Middle frontal gyrus (tissue), 1 donor: ENCODE results near the gene IFI6.

ENCODE experiments used
- DNase-seq: peaks from one replicate; pipeline ENCODE4 v3.0.0-alpha.2; 2015; ENCODE audit warnings: low spot score; ENCODE audit errors: extremely low spot score

The IFI6 gene

GRCh38 chr1:27672750-27673112 lies 739 bp upstream of the IFI6 start:
- no peak for DNase-seq

GRCh38 chr1:27669876-27670275 lies 2.1 kb downstream of the IFI6 start:
- DNase-seq: no peak

DNA sequence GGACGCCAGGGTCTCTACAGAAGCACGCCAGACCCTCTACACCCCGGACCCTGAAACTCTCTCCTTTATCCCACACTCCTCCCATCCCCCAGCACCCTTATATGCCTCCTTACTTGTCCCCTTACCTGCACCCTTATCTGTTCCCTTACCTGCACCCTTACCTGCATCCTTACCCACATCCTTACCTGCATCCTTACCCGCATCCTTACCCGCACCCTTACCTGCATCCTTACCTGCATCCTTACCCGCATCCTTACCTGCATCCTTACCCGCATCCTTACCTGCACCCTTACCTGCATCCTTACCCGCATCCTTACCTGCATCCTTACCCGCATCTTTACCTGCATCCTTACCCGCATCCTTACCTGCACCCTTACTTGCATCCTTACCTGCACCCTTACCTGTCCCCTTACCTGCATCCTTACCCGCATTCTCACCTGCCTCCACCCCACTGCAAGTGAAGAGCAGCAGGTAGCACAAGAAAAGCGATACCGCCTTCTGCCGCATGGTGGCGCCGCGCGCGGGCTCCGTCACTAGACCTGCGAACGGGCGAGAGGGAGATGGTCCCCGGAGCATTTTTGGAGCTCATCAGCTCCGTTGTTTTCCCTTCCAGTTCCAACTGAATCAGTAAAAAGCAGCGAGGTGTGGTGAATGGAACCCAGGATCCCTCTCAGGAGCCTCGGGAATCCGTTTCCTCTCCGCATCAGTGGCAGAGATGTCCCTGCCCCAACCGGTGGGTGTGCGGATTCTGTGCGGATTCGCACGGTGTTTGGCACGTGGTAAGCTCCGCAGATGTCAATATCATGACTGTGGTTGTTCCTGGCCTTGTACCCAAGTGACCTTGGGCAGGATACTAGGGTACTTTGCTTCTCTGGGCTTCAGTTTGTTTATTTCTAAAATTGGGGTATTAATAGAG lies 2.9 kb downstream of the IFI6 start:
- peak; percentile 28 for DNase-seq

- DNase-seq: no peak
Measured at GRCh38 chr1:27668121-27668807, 3.7 kb downstream of the IFI6 start.

- DNase-seq: no peak
Measured at GRCh38 chr1:27666791-27667254, 5.2 kb downstream of the IFI6 start.

DNA sequence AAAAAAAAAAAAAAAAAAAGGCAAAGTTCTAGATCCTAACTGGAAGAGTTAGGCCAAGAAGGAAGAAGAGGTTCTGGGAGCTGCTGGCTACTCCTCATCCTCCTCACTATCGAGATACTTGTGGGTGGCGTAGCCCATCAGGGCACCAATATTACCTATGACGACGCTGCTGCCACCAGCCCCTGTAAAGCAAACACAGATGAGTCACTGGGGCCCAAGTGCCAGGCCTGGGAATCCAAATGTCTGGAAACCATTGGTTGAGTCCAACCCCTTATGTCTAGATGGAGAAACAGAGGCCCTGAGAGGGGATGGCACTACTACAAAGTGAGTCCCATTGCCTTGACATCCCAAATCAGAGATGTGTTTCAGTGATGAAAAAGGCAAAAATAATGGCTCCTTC lies 5.7 kb downstream of the IFI6 start:
- no peak for DNase-seq

GRCh38 chr1:27665016-27665651 lies 6.9 kb downstream of the IFI6 start:
- DNase-seq: no peak

DNA sequence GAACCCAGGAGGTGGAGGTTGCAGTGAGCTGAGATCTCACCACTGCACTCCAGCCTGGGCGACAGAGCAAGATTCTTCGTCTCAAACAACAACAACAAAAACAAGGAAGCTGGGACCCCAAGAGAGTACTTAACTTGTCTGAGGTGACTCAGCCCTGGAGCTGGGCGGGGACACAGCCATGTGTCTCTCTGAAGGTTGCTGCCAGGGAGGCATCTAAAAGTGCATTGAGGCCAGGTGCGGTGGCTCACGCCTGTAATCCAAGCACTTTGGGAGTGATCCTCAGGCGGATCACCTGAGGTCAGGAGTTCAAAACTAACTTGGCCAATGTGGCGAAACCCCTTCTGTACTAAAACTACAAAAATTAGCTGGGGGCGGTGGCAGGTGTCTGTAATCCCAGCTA lies 7.7 kb downstream of the IFI6 start:
- no peak for DNase-seq

DNA sequence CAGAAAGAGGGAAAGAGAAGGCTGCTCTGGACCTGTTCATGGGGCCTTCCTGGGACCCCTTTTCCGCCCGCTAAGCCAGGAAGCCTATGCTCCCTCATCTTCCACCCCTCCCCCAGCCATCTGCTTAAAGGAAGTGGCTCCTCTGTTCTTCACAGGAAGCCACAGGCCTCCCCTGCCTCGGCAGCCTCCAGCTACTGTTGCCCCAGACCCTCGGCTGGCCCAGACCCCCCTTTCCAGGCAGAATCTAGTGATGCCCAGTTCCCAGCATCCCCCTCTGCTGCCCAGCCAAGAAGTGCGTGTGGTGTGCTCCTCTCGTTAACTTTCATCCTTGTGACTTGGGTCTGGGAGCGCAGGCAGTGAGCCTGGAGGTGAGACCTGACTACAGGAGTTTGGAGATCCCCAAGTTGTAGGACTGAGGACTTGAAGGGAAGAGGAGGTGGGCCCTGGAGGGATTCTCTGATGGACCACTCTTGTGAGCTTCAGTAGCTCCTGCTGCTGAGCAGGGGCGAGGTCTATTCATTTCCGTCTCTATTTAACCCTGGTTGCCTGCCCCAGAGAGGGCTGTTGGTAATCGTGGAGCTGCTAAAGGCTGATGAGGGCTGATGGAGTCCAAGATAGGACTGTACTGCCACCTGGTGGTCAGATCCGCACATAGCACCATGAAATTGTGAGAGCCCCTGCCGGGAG lies 9.1 kb downstream of the IFI6 start:
- DNase-seq: peak; percentile 79

GRCh38 chr1:27662261-27662660 lies 9.7 kb downstream of the IFI6 start:
- no peak for DNase-seq

GRCh38 chr1:27661412-27662075 lies 10.4 kb downstream of the IFI6 start:
- no peak for DNase-seq

DNA sequence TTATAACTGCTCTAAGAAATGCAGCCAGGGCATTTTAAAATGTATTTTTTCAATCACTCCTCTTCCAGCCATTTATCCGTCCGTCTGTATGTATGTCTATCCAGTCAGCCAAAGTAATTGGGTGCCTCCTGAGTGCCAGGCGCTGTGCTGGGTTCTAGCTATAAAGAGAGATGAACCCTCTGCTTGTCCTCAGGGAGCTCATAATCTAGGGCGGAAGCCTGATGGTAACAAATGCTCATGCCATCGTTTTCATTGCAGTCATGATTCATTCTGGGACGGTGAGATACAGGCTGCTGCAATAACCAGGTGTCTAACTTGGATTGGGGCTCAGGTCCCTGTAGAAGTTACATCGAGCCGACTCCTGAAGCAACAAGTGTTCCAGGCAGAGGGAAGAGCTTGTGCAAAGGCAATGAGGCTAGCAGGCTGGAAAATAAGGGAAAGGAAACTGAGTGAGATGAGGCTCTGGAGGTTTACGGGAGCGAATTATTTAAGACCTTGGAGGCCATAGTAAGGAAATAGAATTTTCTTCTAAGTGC lies 11.6 kb downstream of the IFI6 start:
- no peak for DNase-seq

GRCh38 chr1:27659497-27660299 lies 12.3 kb downstream of the IFI6 start:
- DNase-seq: peak; percentile 12

DNA sequence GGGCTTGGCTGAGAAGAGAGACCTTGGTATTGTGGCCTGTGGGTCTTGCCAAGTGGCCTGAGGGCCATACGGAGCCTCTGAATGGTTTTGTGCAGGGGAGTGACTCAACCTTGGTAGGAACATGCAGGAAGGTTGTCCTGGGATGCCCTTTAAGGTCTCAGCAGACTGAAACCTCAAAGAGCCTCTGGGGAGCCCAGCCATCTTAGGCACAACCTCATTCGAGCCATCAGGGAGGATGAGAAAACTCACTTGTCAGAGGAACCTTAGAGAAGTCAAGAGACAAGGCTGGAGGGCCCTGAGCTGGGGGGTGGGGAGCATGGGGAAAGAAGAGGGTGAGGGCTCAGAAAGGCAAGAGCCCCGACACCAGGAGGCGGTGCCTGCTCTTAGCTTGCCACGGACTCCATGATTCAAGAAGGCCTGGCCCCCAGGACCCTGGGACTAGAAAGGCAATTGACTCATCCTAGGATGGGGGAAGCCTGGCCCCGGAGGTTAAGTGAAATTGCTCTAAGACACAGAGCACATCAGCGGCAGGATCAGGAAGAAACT lies 13.0 kb downstream of the IFI6 start:
- DNase-seq: no peak

DNA sequence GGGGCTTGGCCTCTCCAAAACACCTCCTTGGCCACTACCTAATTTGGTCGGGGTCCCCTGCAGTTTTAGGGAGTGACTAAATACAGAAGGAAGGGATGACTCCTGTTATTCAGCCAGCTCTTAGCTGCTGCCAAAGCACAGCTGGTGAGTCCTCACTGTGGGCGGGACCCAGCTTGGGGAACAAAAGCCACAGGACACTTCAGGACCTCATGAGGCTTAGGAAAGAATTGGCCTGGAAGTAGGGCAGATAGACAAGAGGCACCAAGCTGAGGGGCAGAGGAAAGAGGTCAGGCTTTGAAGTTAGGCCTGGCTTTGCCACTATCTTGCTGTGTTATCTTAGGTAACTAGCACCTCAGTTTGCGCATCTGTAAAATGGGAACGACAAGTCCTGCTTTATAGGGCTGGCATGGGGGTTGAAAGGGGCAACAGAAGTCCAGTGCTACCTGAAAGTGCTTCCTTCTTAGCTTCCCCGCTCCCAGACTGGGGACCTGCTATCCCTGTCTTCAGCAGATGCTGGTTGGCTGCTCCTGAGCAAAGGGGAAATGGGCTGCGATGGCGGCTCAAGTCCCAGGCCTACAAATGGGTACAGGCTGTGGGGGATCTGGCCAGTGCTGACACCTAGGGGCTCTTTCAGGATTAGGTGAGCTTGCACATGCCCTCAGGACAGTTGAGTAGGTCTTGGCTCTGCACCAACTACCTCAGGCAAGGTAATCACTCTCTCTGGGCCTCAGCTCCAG lies 15.7 kb downstream of the IFI6 start:
- DNase-seq: no peak

- no peak for DNase-seq
Measured at GRCh38 chr1:27655151-27655937, 16.6 kb downstream of the IFI6 start.

DNA sequence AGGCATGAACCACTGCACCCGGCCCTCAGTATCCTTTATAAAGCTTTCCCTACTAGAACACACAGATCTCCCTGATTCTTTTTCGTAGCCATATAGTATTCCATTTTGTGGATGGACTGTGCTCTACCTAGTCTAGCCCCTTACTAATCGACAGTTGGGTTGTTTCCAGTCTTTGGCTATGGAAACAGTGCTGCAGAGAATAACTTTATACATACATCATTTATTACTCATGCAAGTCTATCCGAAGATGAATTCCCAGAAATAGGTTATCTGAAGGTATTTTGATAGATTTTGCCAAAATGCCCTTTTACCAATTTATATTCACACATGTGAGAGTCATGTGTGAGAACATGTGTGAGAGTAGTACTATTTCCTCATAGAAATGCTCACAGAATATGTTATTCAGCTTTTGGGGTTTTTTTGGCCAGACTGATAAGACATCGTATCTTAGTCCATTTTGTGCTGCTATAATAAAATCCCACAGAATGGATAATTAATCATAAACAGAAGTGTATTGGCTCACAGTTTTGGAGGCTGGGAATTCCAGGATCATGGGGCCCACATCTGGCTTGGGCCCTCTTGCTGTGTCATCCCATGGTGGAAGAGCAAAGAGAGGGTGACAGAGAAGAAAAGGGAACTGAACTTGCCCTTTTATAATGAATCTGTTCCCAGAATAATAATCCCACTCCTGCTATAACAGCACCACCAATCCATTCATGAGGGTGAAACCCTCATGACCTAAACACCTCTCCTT lies 19.7 kb downstream of the IFI6 start:
- no peak for DNase-seq
